ENCODE results near the gene OXLD1. TPM values are rescaled to one million over a fixed set of nuclear protein-coding genes. Genes with fewer than 3 reads are reported as not detected.
A peak's percentile ranks its signal among the peaks of the same experiment; 100 is the strongest.

Gene OXLD1
- total RNA-seq, 4 donors from 2014 or later, result 17.6 to 54.5 (median 37.4) TPM

DNA sequence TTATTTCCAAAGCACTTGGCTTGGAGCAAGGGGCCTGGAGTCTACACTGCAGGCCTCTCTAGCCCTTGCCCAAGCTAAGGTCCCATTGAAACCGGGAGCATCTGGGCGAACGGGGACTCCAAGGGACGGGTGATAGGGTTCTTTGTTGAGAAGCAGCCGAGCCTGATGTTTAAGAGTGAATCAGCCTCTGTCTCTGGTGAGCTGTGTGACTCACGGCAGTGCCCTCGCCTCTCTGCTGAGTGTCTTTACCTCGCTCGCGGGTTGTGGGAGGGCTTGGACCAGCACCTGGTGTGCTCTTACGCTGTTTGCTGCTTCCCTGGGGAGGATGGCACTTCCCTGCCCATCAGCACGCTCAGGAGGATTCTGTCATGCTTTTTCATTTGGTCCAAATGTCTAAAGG, 18.7 kb upstream of the OXLD1 start:
- peak overlapping the region; percentile 85 to 98 (median 94) for H3K27ac ChIP-seq
- H3K27me3 ChIP-seq, result no peaks in the 10 kb centered on the region
- peaks cover 37 to 66% (median 39%) of the 10 kb centered on the region in 3 donors for H3K36me3 ChIP-seq
- WGBS, 2 donors, result 60% methylated on average over 1 of the region's 12 CpGs; no CpG with 5 or more reads in 1 of the 2 donors
- TF ChIP-seq POLR2A (IDR thresholded peaks at IDR 0.05), result no peak
- TF ChIP-seq, protein P1, sequence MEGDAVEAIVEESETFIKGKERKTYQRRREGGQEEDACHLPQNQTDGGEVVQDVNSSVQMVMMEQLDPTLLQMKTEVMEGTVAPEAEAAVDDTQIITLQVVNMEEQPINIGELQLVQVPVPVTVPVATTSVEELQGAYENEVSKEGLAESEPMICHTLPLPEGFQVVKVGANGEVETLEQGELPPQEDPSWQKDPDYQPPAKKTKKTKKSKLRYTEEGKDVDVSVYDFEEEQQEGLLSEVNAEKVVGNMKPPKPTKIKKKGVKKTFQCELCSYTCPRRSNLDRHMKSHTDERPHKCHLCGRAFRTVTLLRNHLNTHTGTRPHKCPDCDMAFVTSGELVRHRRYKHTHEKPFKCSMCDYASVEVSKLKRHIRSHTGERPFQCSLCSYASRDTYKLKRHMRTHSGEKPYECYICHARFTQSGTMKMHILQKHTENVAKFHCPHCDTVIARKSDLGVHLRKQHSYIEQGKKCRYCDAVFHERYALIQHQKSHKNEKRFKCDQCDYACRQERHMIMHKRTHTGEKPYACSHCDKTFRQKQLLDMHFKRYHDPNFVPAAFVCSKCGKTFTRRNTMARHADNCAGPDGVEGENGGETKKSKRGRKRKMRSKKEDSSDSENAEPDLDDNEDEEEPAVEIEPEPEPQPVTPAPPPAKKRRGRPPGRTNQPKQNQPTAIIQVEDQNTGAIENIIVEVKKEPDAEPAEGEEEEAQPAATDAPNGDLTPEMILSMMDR (IDR thresholded peaks at IDR 0.05), result no peak
- no peak for DNase-seq
- H3K9me3 ChIP-seq, result no peaks in the 10 kb centered on the region
- peaks cover 36 to 71% (median 37%) of the 10 kb centered on the region in 3 donors for H3K4me1 ChIP-seq
- H3K4me3 ChIP-seq, result peak overlapping the region; percentile 85 to 97 (median 95)
- intact Hi-C loops (cut with DNase I), result no loop called here

DNA sequence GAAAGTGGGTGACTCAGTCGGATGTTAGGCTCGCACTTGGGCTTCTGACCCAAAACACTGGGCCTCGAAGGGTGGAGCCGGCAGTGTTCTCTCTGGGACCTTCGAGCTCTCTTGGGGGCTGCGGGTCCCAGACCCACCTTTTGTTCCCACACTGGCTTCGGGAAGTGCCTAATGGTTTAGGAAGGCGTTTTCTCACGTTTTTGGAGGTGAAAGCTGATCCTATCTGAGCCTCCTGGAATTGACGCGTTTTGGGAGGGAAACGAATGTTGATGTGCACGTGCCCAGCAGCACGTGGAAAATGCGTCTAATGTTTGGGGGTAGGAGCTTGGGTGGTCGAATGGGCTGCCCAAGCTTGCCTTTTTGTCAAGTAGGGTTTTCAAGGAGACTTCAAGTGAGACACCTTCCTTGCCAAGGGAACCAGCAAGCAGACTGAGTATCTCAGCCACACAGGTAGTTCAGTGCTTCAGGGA, 18.1 kb upstream of the OXLD1 start:
- Histone ChIP-seq H3K27me3 (no peaks in the 10 kb centered on the region), H3K9me3 (no peaks in the 10 kb centered on the region), H3K27ac (peak overlapping the region; percentile 85 to 98 (median 94)), H3K4me1 (peaks cover 36 to 67% (median 37%) of the 10 kb centered on the region in 3 donors), H3K4me3 (peak overlapping the region; percentile 85 to 97 (median 95)), H3K36me3 (peaks cover 34 to 64% (median 37%) of the 10 kb centered on the region in 3 donors)
- no peak for TF ChIP-seq POLR2A (IDR thresholded peaks at IDR 0.05)
- TF ChIP-seq, protein P1 (IDR thresholded peaks at IDR 0.05), result no peak
- intact Hi-C loops (cut with DNase I), result no loop called here
- WGBS, 2 donors, result 0% methylated on average over 1 to 12 of the region's 16 CpGs
- DNase-seq, result no peak

DNA sequence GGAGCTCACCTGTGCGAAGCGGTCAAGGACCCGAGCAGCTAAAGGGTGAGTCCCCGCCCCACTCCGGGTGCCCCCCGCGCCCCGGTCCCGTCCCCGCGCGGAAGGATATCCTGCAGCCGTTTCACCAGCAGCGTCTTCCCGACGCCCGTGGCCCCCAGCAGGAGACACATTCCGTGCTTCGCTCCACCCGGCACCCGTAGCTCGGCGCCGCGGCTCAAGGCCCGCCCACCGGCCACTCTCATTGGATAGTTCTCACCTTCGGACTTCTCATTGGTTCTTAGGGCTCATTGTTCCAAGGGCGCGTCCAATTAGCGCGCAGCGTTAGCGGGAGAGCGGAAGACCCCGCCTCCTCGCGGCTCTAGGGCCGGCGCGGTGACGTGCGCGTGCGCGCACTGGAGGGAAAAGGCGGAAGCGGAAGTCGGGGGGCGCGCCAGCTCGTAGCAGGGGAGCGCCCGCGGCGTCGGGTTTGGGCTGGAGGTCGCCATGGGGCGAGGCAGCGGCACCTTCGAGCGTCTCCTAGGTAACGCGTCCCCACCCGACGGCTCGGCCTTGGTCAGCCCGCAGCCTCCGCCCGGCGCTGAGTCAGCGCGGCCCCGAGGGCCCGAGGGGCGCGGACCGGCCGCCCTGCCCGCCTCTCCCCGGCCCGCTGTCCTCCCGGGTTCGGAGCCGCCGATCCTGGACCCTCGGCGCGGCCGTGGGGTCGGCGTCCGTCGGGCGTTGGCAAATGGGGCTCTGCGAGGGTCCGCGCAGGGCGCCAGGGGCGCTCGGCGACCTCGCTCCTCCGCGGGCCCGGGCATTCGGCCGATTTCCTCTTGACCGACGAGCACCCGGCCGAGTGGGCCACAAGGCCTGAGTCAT, 17.4 kb upstream of the OXLD1 start, which contains the start of the genes ARL16 and HGS:
Gene ARL16 (minus strand): TSS at position 214 of the 858 bp plus-strand sequence. CDS start 44 bp downstream, at position 170.
Gene HGS (plus strand): TSS at position 428 of the 858 bp plus-strand sequence. CDS start 56 bp downstream, at position 484.
- peaks cover 27 to 58% (median 31%) of the 10 kb centered on the region in 3 donors for H3K36me3 ChIP-seq
- H3K4me3 ChIP-seq, result peak within 1 kb of the TSS; percentile 85 to 97 (median 95)
- peaks cover 33 to 61% (median 37%) of the 10 kb centered on the region in 3 donors for H3K4me1 ChIP-seq
- peak; percentile 80 for DNase-seq
- peak in 3 of 4 donors; percentile 21 to 85 (median 73) for TF ChIP-seq POLR2A (IDR thresholded peaks at IDR 0.05)
- TF ChIP-seq, protein P1 (IDR thresholded peaks at IDR 0.05), result peak in 2 of 6 experiments; percentile 6 to 16
- H3K27ac ChIP-seq, result peak within 1 kb of the TSS; percentile 86 to 98 (median 94)
- intact Hi-C loops (cut with DNase I), result no loop called here
- no peaks in the 10 kb centered on the region for H3K27me3 ChIP-seq
- no peaks in the 10 kb centered on the region for H3K9me3 ChIP-seq
- 1% methylated on average over 10 of the region's 112 CpGs; no CpG with 5 or more reads in 1 of the 2 donors for WGBS, 2 donors

DNA sequence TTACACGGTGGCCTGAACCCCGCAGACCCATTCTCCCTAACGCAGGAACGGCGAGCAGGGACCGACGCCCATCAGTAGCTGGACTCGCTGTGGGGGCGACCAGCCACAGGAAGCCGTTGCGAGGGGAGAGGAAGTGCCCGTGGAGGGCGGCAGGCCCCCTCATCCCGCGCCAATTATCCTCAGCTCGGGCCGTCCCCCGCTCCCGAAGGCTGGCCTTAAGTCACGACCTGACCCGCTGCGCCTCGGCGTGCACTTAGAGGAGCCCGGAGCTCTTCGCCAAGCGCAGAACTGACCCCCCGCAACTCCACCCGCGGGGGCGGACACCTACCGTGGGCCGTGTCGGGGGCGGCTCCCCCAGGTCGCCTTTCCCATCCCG, 16.8 kb upstream of the OXLD1 start:
- peaks cover 27 to 55% (median 32%) of the 10 kb centered on the region in 3 donors for H3K4me1 ChIP-seq
- H3K36me3 ChIP-seq, result peaks cover 22 to 52% (median 25%) of the 10 kb centered on the region in 3 donors
- TF ChIP-seq, protein P1 (IDR thresholded peaks at IDR 0.05), result no peak
- TF ChIP-seq POLR2A (IDR thresholded peaks at IDR 0.05), result no peak
- H3K27ac ChIP-seq, result peak overlapping the region; percentile 86 to 98 (median 94)
- no peak for DNase-seq
- H3K4me3 ChIP-seq, result peak overlapping the region; percentile 85 to 97 (median 95)
- no peaks in the 10 kb centered on the region for H3K9me3 ChIP-seq
- WGBS, 2 donors, result 0% methylated on average over 7 of the region's 37 CpGs; no CpG with 5 or more reads in 1 of the 2 donors
- intact Hi-C loops (cut with DNase I), result no loop called here
- no peaks in the 10 kb centered on the region for H3K27me3 ChIP-seq

All from esophagus squamous epithelium (tissue), 5 donors.